GM12801 (cell line): Measurements from ENCODE around the gene IRAG1.

Source experiments
- TF ChIP-seq, protein P1 (sequence below): IDR thresholded peaks from one replicate; pipeline ENCODE4 v1.5.1; 2011; ENCODE audit warnings: control low read depth; ENCODE audit not compliant: insufficient read length; ENCODE audit errors: extremely low read depth

Gene IRAG1

DNA sequence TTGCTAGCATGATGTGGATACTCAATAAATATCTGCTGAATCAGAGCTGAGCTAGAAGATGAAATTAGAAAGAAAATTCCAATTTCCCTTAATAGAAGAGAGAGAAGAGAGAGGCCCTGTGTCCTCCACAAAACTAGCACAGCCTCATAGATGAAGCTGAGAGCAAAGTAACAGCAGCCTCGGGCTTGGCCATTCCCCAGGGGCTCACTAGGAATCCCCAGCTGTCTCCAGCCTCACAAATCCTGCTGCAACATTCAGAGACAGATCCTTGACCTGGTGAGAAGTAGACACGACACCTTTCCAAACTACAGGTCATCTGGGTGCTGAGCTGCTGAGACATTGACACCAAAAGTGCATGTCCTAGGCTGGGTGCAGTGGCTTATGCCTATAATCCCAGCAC, 26.1 kb upstream of the IRAG1 start:
- TF ChIP-seq, protein P1, sequence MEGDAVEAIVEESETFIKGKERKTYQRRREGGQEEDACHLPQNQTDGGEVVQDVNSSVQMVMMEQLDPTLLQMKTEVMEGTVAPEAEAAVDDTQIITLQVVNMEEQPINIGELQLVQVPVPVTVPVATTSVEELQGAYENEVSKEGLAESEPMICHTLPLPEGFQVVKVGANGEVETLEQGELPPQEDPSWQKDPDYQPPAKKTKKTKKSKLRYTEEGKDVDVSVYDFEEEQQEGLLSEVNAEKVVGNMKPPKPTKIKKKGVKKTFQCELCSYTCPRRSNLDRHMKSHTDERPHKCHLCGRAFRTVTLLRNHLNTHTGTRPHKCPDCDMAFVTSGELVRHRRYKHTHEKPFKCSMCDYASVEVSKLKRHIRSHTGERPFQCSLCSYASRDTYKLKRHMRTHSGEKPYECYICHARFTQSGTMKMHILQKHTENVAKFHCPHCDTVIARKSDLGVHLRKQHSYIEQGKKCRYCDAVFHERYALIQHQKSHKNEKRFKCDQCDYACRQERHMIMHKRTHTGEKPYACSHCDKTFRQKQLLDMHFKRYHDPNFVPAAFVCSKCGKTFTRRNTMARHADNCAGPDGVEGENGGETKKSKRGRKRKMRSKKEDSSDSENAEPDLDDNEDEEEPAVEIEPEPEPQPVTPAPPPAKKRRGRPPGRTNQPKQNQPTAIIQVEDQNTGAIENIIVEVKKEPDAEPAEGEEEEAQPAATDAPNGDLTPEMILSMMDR, result no peak

DNA sequence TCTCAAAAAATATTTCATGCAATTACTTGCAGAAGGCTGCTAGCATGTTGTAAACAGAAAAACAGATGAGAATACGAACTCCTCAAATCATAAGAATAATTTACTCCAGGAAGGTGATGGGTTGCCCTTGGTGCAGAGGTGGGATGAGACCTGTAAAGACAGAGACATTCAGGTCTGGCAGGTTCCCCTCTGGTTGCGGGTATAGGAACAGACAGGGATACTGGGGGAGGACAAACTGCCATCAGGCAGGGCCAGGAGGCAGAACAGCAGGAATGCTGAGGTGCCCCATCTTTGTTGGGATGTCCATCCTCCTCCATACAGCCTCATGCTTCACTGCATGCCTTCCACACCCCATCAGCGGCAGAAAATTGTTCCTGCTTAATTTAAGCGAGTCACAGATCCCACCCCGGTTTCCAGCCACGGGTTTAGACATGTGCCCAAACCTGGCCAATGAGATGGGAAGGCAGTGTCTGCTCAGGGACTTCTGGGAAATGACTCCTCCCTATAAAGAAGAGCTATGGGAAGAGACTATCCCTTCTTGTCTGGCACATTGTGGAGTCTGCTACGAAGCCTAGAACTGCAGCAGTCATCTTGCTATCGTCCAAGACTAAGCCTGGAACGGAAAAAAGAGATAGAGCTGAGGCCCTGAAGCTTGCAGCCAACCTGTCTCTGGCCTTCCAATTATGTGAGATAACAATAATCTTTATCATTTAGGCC, 23.1 kb upstream of the IRAG1 start:
- TF ChIP-seq, protein P1, result no peak

DNA sequence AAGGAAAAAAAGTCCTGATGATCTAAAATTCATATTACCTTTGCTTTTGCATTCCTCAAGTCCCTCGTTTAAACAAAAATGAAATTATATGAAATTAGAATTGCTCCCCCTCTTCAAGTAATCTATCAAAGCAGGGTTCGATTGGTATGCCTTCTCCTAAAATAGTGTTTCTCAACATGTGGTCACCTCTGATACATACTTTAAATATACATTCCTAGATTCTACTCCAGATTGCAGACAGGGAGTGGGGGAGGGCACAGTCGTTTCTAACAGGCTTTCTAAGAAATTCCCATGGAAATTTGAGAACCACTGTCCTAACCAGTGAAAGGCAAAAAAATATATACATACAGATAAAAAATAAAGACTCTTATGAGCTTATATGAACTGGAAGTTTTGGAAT, 22.6 kb upstream of the IRAG1 start:
- TF ChIP-seq, protein P1, result no peak

DNA sequence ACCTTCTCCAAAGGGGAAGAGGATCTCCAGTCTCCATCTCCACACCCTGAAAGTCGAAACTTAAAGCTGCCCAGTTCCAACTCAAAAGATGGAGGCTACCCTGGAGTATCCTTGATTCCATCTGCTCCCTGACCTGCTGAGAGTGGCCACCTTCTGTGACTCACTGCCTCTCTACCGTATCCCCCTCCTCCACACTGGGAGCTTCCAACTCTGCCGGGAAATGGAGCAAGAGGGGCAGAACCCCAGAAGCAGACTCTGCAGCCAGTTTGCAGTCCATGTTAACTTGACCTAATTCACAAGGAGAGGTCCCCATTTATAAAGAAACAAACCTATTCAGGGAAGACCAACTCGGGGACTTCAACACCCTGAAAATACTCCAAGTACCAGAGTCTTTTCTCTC, 22.0 kb upstream of the IRAG1 start:
- TF ChIP-seq, protein P1, result no peak

- TF ChIP-seq, protein P1, result no peak
These were observed 15.9 kb upstream of the IRAG1 start for GRCh38 chr11:10709299-10710086.

GRCh38 chr11:10708131-10708530, 14.6 kb upstream of the IRAG1 start:
- TF ChIP-seq, protein P1, result no peak

GRCh38 chr11:10701982-10702381, 8.4 kb upstream of the IRAG1 start:
- TF ChIP-seq, protein P1, result no peak
